ENCODE data around the gene BBLN. TPM values are rescaled to one million over a fixed set of nuclear protein-coding genes. Genes with fewer than 3 reads are reported as not detected.

Gene BBLN
- total and polyA plus RNA-seq, 2 of the 4 experiments (the other 2 are of a cell fraction) = 25.1 to 103 TPM

DNA sequence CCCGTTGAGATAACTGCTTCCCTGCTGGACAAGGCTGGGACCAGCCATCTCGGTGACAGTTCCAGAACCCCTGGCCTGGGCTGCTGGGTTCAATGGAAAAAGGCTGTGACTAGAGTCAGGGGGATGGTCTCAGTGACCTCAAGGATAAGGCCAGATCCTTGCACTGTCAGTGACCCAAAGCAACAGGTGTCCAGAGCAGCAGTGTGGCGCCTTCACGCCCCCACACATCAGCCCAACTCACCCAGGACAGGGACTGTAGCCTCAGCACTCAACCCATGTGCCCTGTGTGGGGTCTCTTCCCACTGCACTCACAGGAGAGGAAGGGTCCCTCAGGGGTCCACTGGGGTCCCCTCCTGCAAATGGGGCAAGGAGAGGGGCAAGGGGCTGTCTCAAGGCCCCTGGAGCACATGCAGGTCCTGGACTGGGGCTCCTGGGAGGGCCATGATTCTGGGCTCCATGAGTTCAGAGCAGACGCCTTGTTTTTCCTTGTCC is 11.5 kb upstream of the BBLN start:
- H2BK15ac ChIP-seq (ENCODE audit: low read depth, low read length) = no peak overlapping the region
- no peak overlapping the region for H3K14ac ChIP-seq (replicated peaks; ENCODE audit: low read depth, low read length)
- no peak overlapping the region for H4K8ac ChIP-seq (ENCODE audit: low read depth in 2 of 2, low read length in 2 of 2)
- in situ Hi-C loops (cut with MboI; ENCODE audit: low sequenced_read_pairs) = no loop called here
- H3K56ac ChIP-seq (ENCODE audit: extremely low read depth, insufficient read depth, low read length) = no peak overlapping the region
- H3K4me2 ChIP-seq (ENCODE audit: low read depth, low read length) = no peak overlapping the region
- H3K18ac ChIP-seq (ENCODE audit: low read depth, low read length) = no peak overlapping the region
- no peak overlapping the region for H2AFZ ChIP-seq (replicated peaks; ENCODE audit: low read length, poor library complexity)
- POLR2A ChIA-PET (ENCODE audit: unreplicated experiment) = no interaction called here
- H4K20me1 ChIP-seq (ENCODE audit: insufficient read depth, low read length) = no peaks in the 10 kb centered on the region; the same call in 1 of the 2 replicates
- no peak overlapping the region for H4K91ac ChIP-seq (ENCODE audit: insufficient read depth, low read depth, low read length)
- dilution Hi-C loops (cut with HindIII; ENCODE audit: low sequenced_read_pairs, unreplicated experiment) = no loop called here
- ATAC-seq (ENCODE audit: low read depth) (no peak), DNase-seq (no peak)
- no peak overlapping the region for H2AK5ac ChIP-seq (ENCODE audit: low read depth, low read length)
- H2BK20ac ChIP-seq (ENCODE audit: low read depth, low read length) = no peak overlapping the region
- no peak overlapping the region for H2BK5ac ChIP-seq (ENCODE audit: low read depth, low read length, poor library complexity, severe bottlenecking)
- H3K27ac ChIP-seq (ENCODE audit: insufficient read depth, low read length) = no peak overlapping the region
- no peak overlapping the region for H2BK120ac ChIP-seq (ENCODE audit: low read depth, low read length)
- H3K4me3 ChIP-seq (ENCODE audit: insufficient read depth, low read depth, low read length) = no peak overlapping the region
- CTCF ChIA-PET = no interaction called here
- H3K9ac ChIP-seq (ENCODE audit: low read depth, low read length) = no peak overlapping the region
- no peak overlapping the region for H4K5ac ChIP-seq (ENCODE audit: low read depth, low read length)
- WGBS, 2 experiments (ENCODE audit: extremely low coverage in 2 of 2, insufficient read length in 1 of 2) = no CpG with 5 or more reads among the region's 5 CpGs
- H3K9me1 ChIP-seq (ENCODE audit: insufficient read depth, low read length) = 0 out of 2 replicates have a peak, but pooled peaks cover 2% of the 10 kb centered on the region
- intact Hi-C loops (cut with micrococcal nuclease) = no loop called here
- H3K27me3 ChIP-seq (ENCODE audit: control insufficient read depth, insufficient read depth, low read length) = peaks cover 10% of the 10 kb centered on the region; the same call in 1 of the 2 replicates
- H2AK9ac ChIP-seq (replicated peaks; ENCODE audit: low read depth, low read length, poor library complexity) = peak overlapping the region; percentile 28
- TF ChIP-seq RFX5 (IDR thresholded peaks at IDR 0.05; ENCODE audit: low read depth, low read length) = no peak
- TF ChIP-seq FOS (IDR thresholded peaks at IDR 0.05; ENCODE audit: low read depth, low read length) = no peak
- no peak for TF ChIP-seq MAZ (IDR thresholded peaks at IDR 0.05; ENCODE audit: borderline replicate concordance, low read depth, low read length)
- TF ChIP-seq CHD1 (IDR thresholded peaks at IDR 0.05; ENCODE audit: low read depth, low read length) = no peak
- no peak for TF ChIP-seq RCOR1 (IDR thresholded peaks at IDR 0.05; ENCODE audit: insufficient replicate concordance, low read length)
- TF ChIP-seq BHLHE40 (IDR thresholded peaks at IDR 0.05; ENCODE audit: low read depth, low read length) = no peak
- TF ChIP-seq RAD21 (IDR thresholded peaks at IDR 0.05; ENCODE audit: low read length) = no peak
- no peak for TF ChIP-seq NFE2L2 (IDR thresholded peaks at IDR 0.05; ENCODE audit: low read depth, low read length)
- TF ChIP-seq, protein P1, sequence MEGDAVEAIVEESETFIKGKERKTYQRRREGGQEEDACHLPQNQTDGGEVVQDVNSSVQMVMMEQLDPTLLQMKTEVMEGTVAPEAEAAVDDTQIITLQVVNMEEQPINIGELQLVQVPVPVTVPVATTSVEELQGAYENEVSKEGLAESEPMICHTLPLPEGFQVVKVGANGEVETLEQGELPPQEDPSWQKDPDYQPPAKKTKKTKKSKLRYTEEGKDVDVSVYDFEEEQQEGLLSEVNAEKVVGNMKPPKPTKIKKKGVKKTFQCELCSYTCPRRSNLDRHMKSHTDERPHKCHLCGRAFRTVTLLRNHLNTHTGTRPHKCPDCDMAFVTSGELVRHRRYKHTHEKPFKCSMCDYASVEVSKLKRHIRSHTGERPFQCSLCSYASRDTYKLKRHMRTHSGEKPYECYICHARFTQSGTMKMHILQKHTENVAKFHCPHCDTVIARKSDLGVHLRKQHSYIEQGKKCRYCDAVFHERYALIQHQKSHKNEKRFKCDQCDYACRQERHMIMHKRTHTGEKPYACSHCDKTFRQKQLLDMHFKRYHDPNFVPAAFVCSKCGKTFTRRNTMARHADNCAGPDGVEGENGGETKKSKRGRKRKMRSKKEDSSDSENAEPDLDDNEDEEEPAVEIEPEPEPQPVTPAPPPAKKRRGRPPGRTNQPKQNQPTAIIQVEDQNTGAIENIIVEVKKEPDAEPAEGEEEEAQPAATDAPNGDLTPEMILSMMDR (conservative IDR thresholded peaks at IDR 0.05; ENCODE audit: low read depth, low read length) = no peak
- TF ChIP-seq, protein P2, sequence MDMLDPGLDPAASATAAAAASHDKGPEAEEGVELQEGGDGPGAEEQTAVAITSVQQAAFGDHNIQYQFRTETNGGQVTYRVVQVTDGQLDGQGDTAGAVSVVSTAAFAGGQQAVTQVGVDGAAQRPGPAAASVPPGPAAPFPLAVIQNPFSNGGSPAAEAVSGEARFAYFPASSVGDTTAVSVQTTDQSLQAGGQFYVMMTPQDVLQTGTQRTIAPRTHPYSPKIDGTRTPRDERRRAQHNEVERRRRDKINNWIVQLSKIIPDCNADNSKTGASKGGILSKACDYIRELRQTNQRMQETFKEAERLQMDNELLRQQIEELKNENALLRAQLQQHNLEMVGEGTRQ (IDR thresholded peaks at IDR 0.05; ENCODE audit: low read depth, low read length) = no peak
- TF ChIP-seq SMC3 (IDR thresholded peaks at IDR 0.05; ENCODE audit: low read depth, low read length) = no peak
- no peak for TF ChIP-seq POLR2A (IDR thresholded peaks at IDR 0.05; ENCODE audit: low read depth, low read length)
- no peak for TF ChIP-seq MXI1 (IDR thresholded peaks at IDR 0.05; ENCODE audit: borderline replicate concordance, low read depth, low read length)
- TF ChIP-seq, protein P3, sequence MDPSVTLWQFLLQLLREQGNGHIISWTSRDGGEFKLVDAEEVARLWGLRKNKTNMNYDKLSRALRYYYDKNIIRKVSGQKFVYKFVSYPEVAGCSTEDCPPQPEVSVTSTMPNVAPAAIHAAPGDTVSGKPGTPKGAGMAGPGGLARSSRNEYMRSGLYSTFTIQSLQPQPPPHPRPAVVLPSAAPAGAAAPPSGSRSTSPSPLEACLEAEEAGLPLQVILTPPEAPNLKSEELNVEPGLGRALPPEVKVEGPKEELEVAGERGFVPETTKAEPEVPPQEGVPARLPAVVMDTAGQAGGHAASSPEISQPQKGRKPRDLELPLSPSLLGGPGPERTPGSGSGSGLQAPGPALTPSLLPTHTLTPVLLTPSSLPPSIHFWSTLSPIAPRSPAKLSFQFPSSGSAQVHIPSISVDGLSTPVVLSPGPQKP (IDR thresholded peaks at IDR 0.05; ENCODE audit: borderline replicate concordance, low read depth, low read length) = no peak
- no peak overlapping the region for H3K23ac ChIP-seq (ENCODE audit: low read depth, low read length)
- H3K79me1 ChIP-seq (ENCODE audit: low read depth in 1 of 2, low read length in 2 of 2) = no peaks in the 10 kb centered on the region
- no TSS peak for BruUV-seq (replicated peaks)
- H3K4ac ChIP-seq (ENCODE audit: low read depth, low read length) = no peak overlapping the region
- no peaks in the 10 kb centered on the region for H3K36me3 ChIP-seq (ENCODE audit: control insufficient read depth, insufficient read depth, low read length)
- H3K4me1 ChIP-seq (ENCODE audit: control insufficient read depth, insufficient read depth, low read length) = no peaks in the 10 kb centered on the region
- no peaks in the 10 kb centered on the region for H3K9me3 ChIP-seq (ENCODE audit: control insufficient read depth, insufficient read depth, low read length)
